HUES6 (cell line): ENCODE measurements around the gene HOXB6.
A peak's percentile ranks its signal among the peaks of the same experiment; 100 is the strongest.

ENCODE experiments used
- H3K27ac ChIP-seq: 2 replicates; pipeline ENCODE4 v1.7.0; 2013; ENCODE audit warnings: low read depth, mild to moderate bottlenecking, low read length, inconsistent platforms
- H3K27me3 ChIP-seq: 2 replicates; pipeline ENCODE4 v1.6.1; 2013; ENCODE audit warnings: low read length; ENCODE audit not compliant: control insufficient read depth, insufficient read depth
- H3K36me3 ChIP-seq: 2 replicates; pipeline ENCODE4 v1.6.1; 2013; ENCODE audit warnings: low read length; ENCODE audit not compliant: control insufficient read depth, insufficient read depth
- H3K4me1 ChIP-seq: 2 replicates; pipeline ENCODE4 v1.6.1; 2013; ENCODE audit warnings: low read length; ENCODE audit not compliant: control insufficient read depth, insufficient read depth
- H3K4me3 ChIP-seq: 2 replicates; pipeline ENCODE4 v1.5.1; 2013; ENCODE audit warnings: low read depth, low read length
- H3K9ac ChIP-seq: one replicate; pipeline ENCODE4 v1.6.1; 2013; ENCODE audit warnings: mild to moderate bottlenecking, low read length
- H3K9me3 ChIP-seq: 2 replicates; pipeline ENCODE4 v1.6.1; 2013; ENCODE audit warnings: low read depth, low read length; ENCODE audit not compliant: control insufficient read depth, insufficient read depth

Gene HOXB6

GRCh38 chr17:48553190-48553547, 51.6 kb downstream of the HOXB6 start:
- peaks cover 51% of the 10 kb centered on the region for H3K4me1 ChIP-seq
- H3K27me3 ChIP-seq = peaks cover 98% of the 10 kb centered on the region
- H3K9ac ChIP-seq = peak overlapping the region; percentile 18
- H3K27ac ChIP-seq = no peak overlapping the region
- no peaks in the 10 kb centered on the region for H3K9me3 ChIP-seq
- H3K4me3 ChIP-seq = no peak overlapping the region
- no peaks in the 10 kb centered on the region for H3K36me3 ChIP-seq

GRCh38 chr17:48552466-48553189, 52.2 kb downstream of the HOXB6 start:
- peak overlapping the region; percentile 18 for H3K9ac ChIP-seq
- H3K9me3 ChIP-seq = no peaks in the 10 kb centered on the region
- H3K4me1 ChIP-seq = peaks cover 56% of the 10 kb centered on the region
- no peaks in the 10 kb centered on the region for H3K36me3 ChIP-seq
- peak overlapping the region; percentile 50 for H3K4me3 ChIP-seq
- peaks cover 98% of the 10 kb centered on the region for H3K27me3 ChIP-seq
- no peak overlapping the region for H3K27ac ChIP-seq

GRCh38 chr17:48551596-48552465, 53.0 kb downstream of the HOXB6 start:
- Histone ChIP-seq H3K4me3 (peak overlapping the region; percentile 50), H3K9me3 (no peaks in the 10 kb centered on the region), H3K36me3 (no peaks in the 10 kb centered on the region), H3K27me3 (peaks cover 98% of the 10 kb centered on the region), H3K27ac (no peak overlapping the region), H3K9ac (no peak overlapping the region), H3K4me1 (peaks cover 60% of the 10 kb centered on the region)

GRCh38 chr17:48551214-48551555, 53.6 kb downstream of the HOXB6 start:
- Histone ChIP-seq H3K9ac (no peak overlapping the region), H3K27me3 (peaks cover 98% of the 10 kb centered on the region), H3K4me3 (peak overlapping the region; percentile 50; the same call in 1 of the 2 replicates), H3K27ac (no peak overlapping the region), H3K36me3 (no peaks in the 10 kb centered on the region), H3K4me1 (peaks cover 63% of the 10 kb centered on the region), H3K9me3 (no peaks in the 10 kb centered on the region)

- Histone ChIP-seq H3K27ac (no peak overlapping the region), H3K9me3 (no peaks in the 10 kb centered on the region), H3K27me3 (peaks cover 98% of the 10 kb centered on the region), H3K36me3 (no peaks in the 10 kb centered on the region), H3K4me1 (peaks cover 69% of the 10 kb centered on the region), H3K9ac (peak overlapping the region; percentile 43), H3K4me3 (peak overlapping the region; percentile 55)
Measured at GRCh38 chr17:48550502-48551213, 54.1 kb downstream of the HOXB6 start.

GRCh38 chr17:48549914-48550501, 54.8 kb downstream of the HOXB6 start:
- peak overlapping the region; percentile 55 for H3K4me3 ChIP-seq
- H3K27me3 ChIP-seq = peaks cover 99% of the 10 kb centered on the region
- no peak overlapping the region for H3K27ac ChIP-seq
- no peak overlapping the region for H3K9ac ChIP-seq
- no peaks in the 10 kb centered on the region for H3K9me3 ChIP-seq
- peaks cover 75% of the 10 kb centered on the region for H3K4me1 ChIP-seq
- H3K36me3 ChIP-seq = no peaks in the 10 kb centered on the region

GRCh38 chr17:48549281-48549630, 55.5 kb downstream of the HOXB6 start:
- no peaks in the 10 kb centered on the region for H3K9me3 ChIP-seq
- no peak overlapping the region for H3K9ac ChIP-seq
- 0 out of 2 replicates have a peak overlapping the region, but pooled peaks have one; percentile 28 for H3K4me3 ChIP-seq
- peaks cover 73% of the 10 kb centered on the region for H3K4me1 ChIP-seq
- peaks cover 97% of the 10 kb centered on the region for H3K27me3 ChIP-seq
- H3K36me3 ChIP-seq = no peaks in the 10 kb centered on the region
- H3K27ac ChIP-seq = no peak overlapping the region

GRCh38 chr17:48548523-48549280, 56.1 kb downstream of the HOXB6 start:
- Histone ChIP-seq H3K27me3 (peaks cover 97% of the 10 kb centered on the region), H3K27ac (peak overlapping the region; percentile 5; the same call in 1 of the 2 replicates), H3K4me1 (peaks cover 72% of the 10 kb centered on the region), H3K36me3 (no peaks in the 10 kb centered on the region), H3K4me3 (peak overlapping the region; percentile 28), H3K9me3 (no peaks in the 10 kb centered on the region), H3K9ac (peak overlapping the region; percentile 58)

- Histone ChIP-seq H3K27ac (no peak overlapping the region), H3K27me3 (peaks cover 97% of the 10 kb centered on the region), H3K4me3 (peak overlapping the region; percentile 80), H3K9me3 (no peaks in the 10 kb centered on the region), H3K9ac (peak overlapping the region; percentile 58), H3K4me1 (peaks cover 69% of the 10 kb centered on the region), H3K36me3 (no peaks in the 10 kb centered on the region)
Measured at GRCh38 chr17:48547808-48548522, 56.8 kb downstream of the HOXB6 start.
